Uterus (tissue), 2 donors: ENCODE measurements around the gene FAM168A.

Experiments
- CTCF ChIP-seq, 4 experiments: fragments of 200-600 bp in 2 of 4; fragments of 450-650 bp in 2 of 4; sonication (generic) in 2 of 4; IDR thresholded peaks; one replicate each; pipeline ENCODE4 v1.5.1; 2016 to 2019; ENCODE audit warnings: antibody characterized with exemption in 4 of 4, mild to moderate bottlenecking in 2 of 4, moderate library complexity in 1 of 4
- POLR2A ChIP-seq, 2 donors: fragments of 450-650 bp; IDR thresholded peaks; one replicate each; pipeline ENCODE4 v1.6.1; 2016; ENCODE audit warnings: antibody characterized with exemption in 2 of 2, mild to moderate bottlenecking in 1 of 2, moderate library complexity in 1 of 2

DNA sequence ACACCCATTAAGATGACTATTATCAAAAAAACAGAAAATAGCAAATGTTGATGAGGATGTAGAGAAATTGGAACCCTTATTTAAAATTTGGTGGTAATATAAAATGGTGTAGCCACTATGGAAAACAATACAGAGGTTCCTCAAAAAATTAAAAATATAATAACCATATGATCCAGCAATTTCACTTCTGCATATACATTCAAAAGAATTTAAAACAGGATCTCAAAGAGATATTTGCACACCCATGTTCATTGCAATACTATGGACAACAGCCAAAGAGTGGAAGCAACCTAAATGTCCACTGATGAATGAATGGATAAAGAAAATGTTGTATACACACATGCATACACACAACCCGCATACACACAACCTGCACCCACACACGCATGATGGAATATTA lies 102.2 kb downstream of the FAM168A start:
- TF ChIP-seq CTCF (IDR thresholded peaks at IDR 0.05) = no peak
- TF ChIP-seq POLR2A (IDR thresholded peaks at IDR 0.05) = no peak
